DMS 273 treated with DMSO at 0.1 percent for 48 hours (cell line): Measurements from ENCODE around the gene CAMK2B.
"Not testable (repeated sequence)": the region's sequence is repeated elsewhere in the genome, so short reads cannot be mapped to it uniquely, and the experiment has no call there.

Source experiments
- DNase-seq: peaks from one replicate; lab custom pipeline; 2025; lab: John Stamatoyannopoulos, UW

CAMK2B gene

GRCh38 chr7:44189993-44190872, 135.2 kb downstream of the CAMK2B start:
- DNase-seq, result no peak

GRCh38 chr7:44189286-44189992, 136.0 kb downstream of the CAMK2B start, which contains the start of gene GCK:
Gene GCK (minus strand): TSS chr7:44189439. CDS start chr7:44188953, 486 bp downstream.
- DNase-seq, result no peak

- DNase-seq, result no peak
These were observed 136.7 kb downstream of the CAMK2B start for GRCh38 chr7:44188480-44189225.

- DNase-seq, result no peak
These were observed 137.6 kb downstream of the CAMK2B start for GRCh38 chr7:44187636-44188416.

GRCh38 chr7:44186736-44187135, 138.7 kb downstream of the CAMK2B start:
- DNase-seq, result no peak

GRCh38 chr7:44185729-44186128, 139.7 kb downstream of the CAMK2B start:
- no peak for DNase-seq

- DNase-seq, result no peak
These were observed 140.4 kb downstream of the CAMK2B start for GRCh38 chr7:44184873-44185446.

GRCh38 chr7:44184206-44184872, 141.1 kb downstream of the CAMK2B start:
- no peak for DNase-seq

GRCh38 chr7:44183386-44183785, 142.0 kb downstream of the CAMK2B start:
- DNase-seq, result no peak

- no peak for DNase-seq
These were observed 142.6 kb downstream of the CAMK2B start for GRCh38 chr7:44182827-44183226.

- no peak for DNase-seq
These were observed 144.8 kb downstream of the CAMK2B start for GRCh38 chr7:44180631-44181030.

- DNase-seq, result no peak
These were observed 147.7 kb downstream of the CAMK2B start for GRCh38 chr7:44177570-44178131.

- no peak for DNase-seq
These were observed 148.9 kb downstream of the CAMK2B start for GRCh38 chr7:44176486-44176885.

GRCh38 chr7:44175730-44176129, 149.7 kb downstream of the CAMK2B start:
- DNase-seq, result no peak

GRCh38 chr7:44174694-44174948, 150.8 kb downstream of the CAMK2B start:
- DNase-seq, result not testable (repeated sequence)

- no peak for DNase-seq
These were observed 151.3 kb downstream of the CAMK2B start for GRCh38 chr7:44173911-44174693.

- DNase-seq, result no peak
These were observed 152.5 kb downstream of the CAMK2B start for GRCh38 chr7:44172803-44173424.

- no peak for DNase-seq
These were observed 153.0 kb downstream of the CAMK2B start for GRCh38 chr7:44172352-44172751.

GRCh38 chr7:44171901-44172300, 153.5 kb downstream of the CAMK2B start:
- DNase-seq, result not testable (repeated sequence)
